Raji (cell line): ENCODE results near the gene AKAP6.

Source experiments
- POLR2A ChIP-seq: IDR thresholded peaks from 2 replicates; pipeline ENCODE4 v1.6.1; 2011; ENCODE audit warnings: low read depth, low read length, control low read depth; ENCODE audit not compliant: insufficient read depth

The AKAP6 gene

GRCh38 chr14:32379447-32379846, 50.3 kb downstream of the AKAP6 start:
- no peak for TF ChIP-seq POLR2A

- no peak for TF ChIP-seq POLR2A
These were observed 52.8 kb downstream of the AKAP6 start for GRCh38 chr14:32381869-32382268.

GRCh38 chr14:32382704-32383103, 53.6 kb downstream of the AKAP6 start:
- no peak for TF ChIP-seq POLR2A

- TF ChIP-seq POLR2A = no peak
These were observed 54.4 kb downstream of the AKAP6 start for GRCh38 chr14:32383364-32384009.

GRCh38 chr14:32384464-32384863, 55.4 kb downstream of the AKAP6 start:
- TF ChIP-seq POLR2A = no peak

- no peak for TF ChIP-seq POLR2A
These were observed 64.0 kb downstream of the AKAP6 start for GRCh38 chr14:32393119-32393518.

- TF ChIP-seq POLR2A = no peak
These were observed 64.9 kb downstream of the AKAP6 start for GRCh38 chr14:32394038-32394437.

- TF ChIP-seq POLR2A = no peak
These were observed 67.8 kb downstream of the AKAP6 start for GRCh38 chr14:32396885-32397284.

GRCh38 chr14:32397861-32398640, 69.0 kb downstream of the AKAP6 start:
- no peak for TF ChIP-seq POLR2A

GRCh38 chr14:32399920-32400319, 70.8 kb downstream of the AKAP6 start:
- no peak for TF ChIP-seq POLR2A

- no peak for TF ChIP-seq POLR2A
These were observed 71.4 kb downstream of the AKAP6 start for GRCh38 chr14:32400480-32400879.

GRCh38 chr14:32403021-32403420, 73.9 kb downstream of the AKAP6 start:
- no peak for TF ChIP-seq POLR2A

- no peak for TF ChIP-seq POLR2A
These were observed 74.6 kb downstream of the AKAP6 start for GRCh38 chr14:32403688-32404087.

- TF ChIP-seq POLR2A = no peak
These were observed 75.9 kb downstream of the AKAP6 start for GRCh38 chr14:32404784-32405573.

GRCh38 chr14:32405856-32406255, 76.8 kb downstream of the AKAP6 start:
- TF ChIP-seq POLR2A = no peak

- TF ChIP-seq POLR2A = no peak
These were observed 78.0 kb downstream of the AKAP6 start for GRCh38 chr14:32407130-32407529.
